ENCODE data around the gene THSD8.

DNA sequence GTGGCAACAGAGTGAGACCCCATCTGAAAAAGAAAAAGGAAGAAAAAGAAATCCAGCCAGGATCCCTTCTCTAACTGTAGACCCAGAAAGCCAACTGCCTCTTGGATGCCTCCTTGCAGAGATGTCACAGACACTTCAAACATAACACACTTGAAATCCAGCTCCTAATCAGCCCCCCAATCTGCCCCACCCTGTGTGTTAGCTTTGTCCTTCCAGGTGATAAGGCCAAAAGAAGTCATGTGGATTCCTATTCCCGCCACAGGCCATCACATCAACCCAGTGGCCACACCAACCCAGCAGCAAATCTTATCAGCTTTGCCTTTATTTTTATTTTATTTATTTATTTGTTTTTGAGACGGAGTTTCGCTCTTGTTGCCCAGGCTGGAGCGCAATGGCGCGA, 42.2 kb upstream of the THSD8 start:
- TF ChIP-seq REST (IDR thresholded peaks at IDR 0.05): no peak
- TF ChIP-seq, protein P1, sequence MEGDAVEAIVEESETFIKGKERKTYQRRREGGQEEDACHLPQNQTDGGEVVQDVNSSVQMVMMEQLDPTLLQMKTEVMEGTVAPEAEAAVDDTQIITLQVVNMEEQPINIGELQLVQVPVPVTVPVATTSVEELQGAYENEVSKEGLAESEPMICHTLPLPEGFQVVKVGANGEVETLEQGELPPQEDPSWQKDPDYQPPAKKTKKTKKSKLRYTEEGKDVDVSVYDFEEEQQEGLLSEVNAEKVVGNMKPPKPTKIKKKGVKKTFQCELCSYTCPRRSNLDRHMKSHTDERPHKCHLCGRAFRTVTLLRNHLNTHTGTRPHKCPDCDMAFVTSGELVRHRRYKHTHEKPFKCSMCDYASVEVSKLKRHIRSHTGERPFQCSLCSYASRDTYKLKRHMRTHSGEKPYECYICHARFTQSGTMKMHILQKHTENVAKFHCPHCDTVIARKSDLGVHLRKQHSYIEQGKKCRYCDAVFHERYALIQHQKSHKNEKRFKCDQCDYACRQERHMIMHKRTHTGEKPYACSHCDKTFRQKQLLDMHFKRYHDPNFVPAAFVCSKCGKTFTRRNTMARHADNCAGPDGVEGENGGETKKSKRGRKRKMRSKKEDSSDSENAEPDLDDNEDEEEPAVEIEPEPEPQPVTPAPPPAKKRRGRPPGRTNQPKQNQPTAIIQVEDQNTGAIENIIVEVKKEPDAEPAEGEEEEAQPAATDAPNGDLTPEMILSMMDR (IDR thresholded peaks at IDR 0.05): no peak
- TF ChIP-seq JUNB (IDR thresholded peaks at IDR 0.05): no peak
- no peak for TF ChIP-seq POLR2A (IDR thresholded peaks at IDR 0.05; ENCODE audit: low read length)
- no peak for TF ChIP-seq NFE2L2 (conservative IDR thresholded peaks at IDR 0.05; ENCODE audit: low read length)
- no peak for TF ChIP-seq JUN (IDR thresholded peaks at IDR 0.05)
- no peak for TF ChIP-seq EP300 (IDR thresholded peaks at IDR 0.05)
- TF ChIP-seq, protein P2, sequence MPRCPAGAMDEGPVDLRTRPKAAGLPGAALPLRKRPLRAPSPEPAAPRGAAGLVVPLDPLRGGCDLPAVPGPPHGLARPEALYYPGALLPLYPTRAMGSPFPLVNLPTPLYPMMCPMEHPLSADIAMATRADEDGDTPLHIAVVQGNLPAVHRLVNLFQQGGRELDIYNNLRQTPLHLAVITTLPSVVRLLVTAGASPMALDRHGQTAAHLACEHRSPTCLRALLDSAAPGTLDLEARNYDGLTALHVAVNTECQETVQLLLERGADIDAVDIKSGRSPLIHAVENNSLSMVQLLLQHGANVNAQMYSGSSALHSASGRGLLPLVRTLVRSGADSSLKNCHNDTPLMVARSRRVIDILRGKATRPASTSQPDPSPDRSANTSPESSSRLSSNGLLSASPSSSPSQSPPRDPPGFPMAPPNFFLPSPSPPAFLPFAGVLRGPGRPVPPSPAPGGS (IDR thresholded peaks at IDR 0.05): no peak
- no peak for TF ChIP-seq HDAC2 (IDR thresholded peaks at IDR 0.05)
- TF ChIP-seq CBX2 (IDR thresholded peaks at IDR 0.05; ENCODE audit: borderline replicate concordance, low read depth): no peak
- no peak for TF ChIP-seq EHMT2 (IDR thresholded peaks at IDR 0.05; ENCODE audit: low read depth)
- no peak for TF ChIP-seq RCOR1 (IDR thresholded peaks at IDR 0.05; ENCODE audit: low read depth, low read length)
- no peak for TF ChIP-seq MAFK (IDR thresholded peaks at IDR 0.05; ENCODE audit: partially characterized antibody)

All from A549 (cell line).